Adrenal gland (tissue), 12 donors: ENCODE results near the gene CES5A. TPM values are rescaled to one million over a fixed set of nuclear protein-coding genes. Genes with fewer than 3 reads are reported as not detected.
"Not testable (repeated sequence)": the region's sequence is repeated elsewhere in the genome, so short reads cannot be mapped to it uniquely, and the experiment has no call there.

Source experiments
- DNase-seq, 7 donors: peaks; one replicate each; pipeline ENCODE4 v3.0.0-alpha.2; 2019 to 2020
- H3K27ac ChIP-seq, 5 donors: fragments of 200-600 bp; sonication (generic) in 4 of 5; 1 replicate in 3 of 5; 2 replicates in 2 of 5; pipeline versions ENCODE4 v1.5.1 to v1.8.0; 2016 to 2020; ENCODE audit warnings: mild to moderate bottlenecking in 1 of 5
- H3K27me3 ChIP-seq: fragments of 200-600 bp; 2 replicates; pipeline ENCODE4 v1.8.0; 2021
- H3K36me3 ChIP-seq, 2 donors: fragments of 200-600 bp; replicated peaks in 1 of 2; 1 replicate in 1 of 2; 2 replicates in 1 of 2; pipeline versions ENCODE4 v1.5.1 to v1.8.0; 2018 to 2022
- H3K4me1 ChIP-seq, 2 donors: fragments of 200-600 bp; replicated peaks in 1 of 2; 1 replicate in 1 of 2; 2 replicates in 1 of 2; pipeline versions ENCODE4 v1.5.1 to v1.8.0; 2018 to 2021
- H3K4me3 ChIP-seq, 4 donors: fragments of 200-600 bp; sonication (generic) in 3 of 4; one replicate each; pipeline ENCODE4 v1.5.1; 2016 to 2018
- H3K9me3 ChIP-seq, 3 donors: fragments of 200-600 bp; sonication (generic) in 1 of 3; replicated peaks in 1 of 3; 1 replicate in 2 of 3; 2 replicates in 1 of 3; pipeline versions ENCODE4 v1.5.1 to v1.8.0; 2016 to 2021
- POLR2A ChIP-seq, 2 donors: fragments of 450-650 bp; IDR thresholded peaks; one replicate each; pipeline ENCODE4 v1.6.1; 2017; ENCODE audit warnings: antibody characterized with exemption in 2 of 2, mild to moderate bottlenecking in 2 of 2, moderate library complexity in 1 of 2
- WGBS, 4 donors: extraction: QIAGEN DNeasy Blood & Tissue Kit in 2 of 4; methylation state at CpG; one replicate each; pipeline versions ENCODE4 v1.1.5 to v1.1.7; 2013 to 2017; 5-methylcytosine and 5-hydroxymethylcytosine counted together
- intact Hi-C, 2 donors: fragments of 100-400 bp; cut with DNase I; formaldehyde crosslinking; loops; one replicate each; pipeline versions ENCODE4 v1.14.1 to v1.15.0; 2022 to 2023
- polyA plus RNA-seq, 3 donors: library from polyadenylated mRNA; stranded (reverse); fragments of 200-250 nt in 2 of 3; fragments of 350-450 nt in 1 of 3; fragmentation: Illumina TruSeq in 1 of 3; extraction: RNeasy Lipid Tissue Mini Kit (QIAGEN cat#74804) in 1 of 3; gene quantifications; one replicate each; pipeline ENCODE4 v1.2.3, GENCODE V29; 2013 to 2014
- total RNA-seq, 9 donors: library from RNA; depleted of rRNA in 4 of 9; stranded (reverse); fragments of >200 nt in 4 of 9; fragments of 120-200 nt in 1 of 9; fragmentation: NEBNext Ultra II Directional in 1 of 9; extraction: Animal tissue kit (Norgen Biotek cat#: 25700) in 1 of 9; gene quantifications; one replicate each; pipeline versions ENCODE4 v1.1.0 to v1.2.4, GENCODE V29; 2013 to 2023
- TF ChIP-seq, protein P1 (sequence below), 6 experiments: fragments of 450-650 bp in 4 of 6; fragments of 200-600 bp in 2 of 6; sonication (generic) in 1 of 6; IDR thresholded peaks; 1 replicate in 5 of 6; 2 replicates in 1 of 6; pipeline versions ENCODE4 v1.5.1 to v1.8.0; 2016 to 2021; ENCODE audit warnings: antibody characterized with exemption in 6 of 6, mild to moderate bottlenecking in 2 of 6, moderate library complexity in 1 of 6
- donor health status: healthy with polysubstance abuse.
- donor health status: Bipolar disorder and iron deficiency.
- donor health status: DM: yes; HTN: yes; CAD: no.
- donor health status: DM: no; HTN: no; CAD: no.
- donor health status: DM: no; HTN: no; CAD: no.
- donor health status: DM: yes; HTN: yes; CAD: no.

CES5A gene
- total and polyA plus RNA-seq, 12 donors: 0.07 to 0.67 (median 0.43) TPM; not detected in 8

DNA sequence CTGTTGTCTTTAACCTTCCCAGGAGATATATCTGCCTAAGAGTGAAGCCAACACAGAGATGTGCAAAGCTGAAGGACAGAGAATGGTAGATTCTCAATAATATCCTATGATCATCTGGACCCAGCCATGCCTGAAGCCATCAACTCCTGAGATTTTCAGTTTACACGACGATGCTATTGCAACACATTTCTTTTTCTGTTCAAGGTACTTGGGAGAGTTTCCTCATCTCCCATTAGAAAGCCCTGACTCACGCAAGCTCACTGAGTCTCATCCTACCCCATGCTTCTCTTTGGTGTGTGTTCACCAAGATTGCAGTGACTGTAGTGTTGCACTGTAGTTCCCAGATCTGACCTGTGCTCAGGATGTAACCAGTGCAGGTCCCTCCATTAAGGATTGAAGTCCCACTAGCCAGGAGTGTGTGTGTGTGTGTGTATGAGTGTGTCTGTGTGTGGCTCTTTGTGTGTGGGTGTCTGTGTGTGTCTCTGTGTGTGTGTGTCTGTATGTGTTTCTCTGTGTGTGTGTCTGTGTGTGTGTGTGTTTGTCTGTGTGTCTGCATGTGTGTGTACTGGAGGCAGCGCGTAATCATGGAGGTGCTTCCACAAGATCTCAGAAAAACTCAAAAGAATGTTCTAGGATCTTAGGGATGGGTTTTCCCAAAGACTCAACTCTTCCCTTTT is 57.8 kb downstream of the CES5A start:
- DNase-seq: peak in 1 of 7 donors; percentile 10
- no peak overlapping the region for H3K27ac ChIP-seq
- TF ChIP-seq, protein P1, sequence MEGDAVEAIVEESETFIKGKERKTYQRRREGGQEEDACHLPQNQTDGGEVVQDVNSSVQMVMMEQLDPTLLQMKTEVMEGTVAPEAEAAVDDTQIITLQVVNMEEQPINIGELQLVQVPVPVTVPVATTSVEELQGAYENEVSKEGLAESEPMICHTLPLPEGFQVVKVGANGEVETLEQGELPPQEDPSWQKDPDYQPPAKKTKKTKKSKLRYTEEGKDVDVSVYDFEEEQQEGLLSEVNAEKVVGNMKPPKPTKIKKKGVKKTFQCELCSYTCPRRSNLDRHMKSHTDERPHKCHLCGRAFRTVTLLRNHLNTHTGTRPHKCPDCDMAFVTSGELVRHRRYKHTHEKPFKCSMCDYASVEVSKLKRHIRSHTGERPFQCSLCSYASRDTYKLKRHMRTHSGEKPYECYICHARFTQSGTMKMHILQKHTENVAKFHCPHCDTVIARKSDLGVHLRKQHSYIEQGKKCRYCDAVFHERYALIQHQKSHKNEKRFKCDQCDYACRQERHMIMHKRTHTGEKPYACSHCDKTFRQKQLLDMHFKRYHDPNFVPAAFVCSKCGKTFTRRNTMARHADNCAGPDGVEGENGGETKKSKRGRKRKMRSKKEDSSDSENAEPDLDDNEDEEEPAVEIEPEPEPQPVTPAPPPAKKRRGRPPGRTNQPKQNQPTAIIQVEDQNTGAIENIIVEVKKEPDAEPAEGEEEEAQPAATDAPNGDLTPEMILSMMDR (IDR thresholded peaks at IDR 0.05): no peak
- TF ChIP-seq POLR2A (IDR thresholded peaks at IDR 0.05): no peak
- H3K9me3 ChIP-seq: no peaks in the 10 kb centered on the region
- no peaks in the 10 kb centered on the region for H3K4me1 ChIP-seq
- intact Hi-C loops: loop anchor here in 1 of 2 donors (10.0 kb wide), 1 partner anchor 73 kb away; no protein-coding TSS in a partner anchor
- no peaks in the 10 kb centered on the region for H3K27me3 ChIP-seq
- 76 to 84% (median 81%) methylated on average over 5 of the region's 5 CpGs for WGBS, 4 donors
- no peak overlapping the region for H3K4me3 ChIP-seq
- H3K36me3 ChIP-seq: no peaks in the 10 kb centered on the region

DNA sequence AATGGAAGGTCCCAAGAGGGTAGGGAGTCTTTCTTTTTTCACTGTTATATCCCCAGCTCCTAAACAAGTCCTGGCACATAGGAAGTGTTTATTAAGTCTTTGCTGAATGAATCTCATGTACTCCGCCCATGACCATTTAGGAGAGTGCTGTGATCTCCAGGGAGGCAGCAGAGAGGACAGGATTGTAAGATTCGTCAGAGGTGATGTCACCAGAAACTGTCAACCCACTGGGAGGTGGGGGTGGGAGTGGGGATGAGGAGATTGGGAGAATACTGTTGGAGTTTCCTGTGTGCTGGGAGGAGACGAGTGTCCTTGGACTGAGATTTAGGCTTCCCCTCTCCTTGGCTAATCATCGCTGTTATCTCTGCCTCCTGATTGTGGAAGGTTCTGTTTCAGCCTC is 59.0 kb downstream of the CES5A start:
- WGBS, 4 donors: 43 to 64% (median 47%) methylated on average over 3 to 4 of the region's 4 CpGs
- not testable (repeated sequence) for H3K9me3 ChIP-seq, H3K36me3 ChIP-seq, H3K27me3 ChIP-seq, DNase-seq, H3K27ac ChIP-seq, H3K4me1 ChIP-seq, H3K4me3 ChIP-seq
- intact Hi-C loops: loop anchor here in 1 of 2 donors (10.0 kb wide), 1 partner anchor 71 kb away; no protein-coding TSS in a partner anchor

DNA sequence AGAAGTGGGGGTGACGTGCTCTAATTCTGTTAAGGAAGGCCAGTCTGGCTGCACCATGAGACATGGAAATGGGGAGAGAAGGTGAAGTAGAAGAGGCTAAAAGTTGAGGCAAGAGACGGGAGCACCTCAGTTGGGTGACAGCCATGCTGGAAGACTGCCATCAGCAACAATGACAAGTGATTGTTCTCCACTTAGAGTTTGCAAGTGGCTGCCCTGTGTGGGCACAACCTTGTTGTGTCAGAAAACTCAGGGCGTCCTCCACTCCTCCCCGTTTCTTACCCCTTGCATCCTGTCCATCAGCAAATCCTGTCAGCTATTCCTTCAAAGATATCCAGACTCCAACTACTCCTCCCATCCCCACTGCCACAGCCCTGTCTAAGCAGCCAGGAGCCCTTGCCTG is 59.9 kb downstream of the CES5A start:
- intact Hi-C loops: loop anchor here in 1 of 2 donors (10.0 kb wide), 1 partner anchor 71 kb away; no protein-coding TSS in a partner anchor
- TF ChIP-seq POLR2A (IDR thresholded peaks at IDR 0.05): no peak
- TF ChIP-seq, protein P1 (IDR thresholded peaks at IDR 0.05): no peak
- Histone ChIP-seq H3K27me3 (no peaks in the 10 kb centered on the region), H3K36me3 (no peaks in the 10 kb centered on the region), H3K9me3 (no peaks in the 10 kb centered on the region), H3K27ac (no peak overlapping the region), H3K4me3 (no peak overlapping the region), H3K4me1 (no peaks in the 10 kb centered on the region)
- peak in 1 of 7 donors; percentile 17 for DNase-seq
- 60 to 74% (median 63%) methylated on average over 3 to 4 of the region's 4 CpGs for WGBS, 4 donors

DNA sequence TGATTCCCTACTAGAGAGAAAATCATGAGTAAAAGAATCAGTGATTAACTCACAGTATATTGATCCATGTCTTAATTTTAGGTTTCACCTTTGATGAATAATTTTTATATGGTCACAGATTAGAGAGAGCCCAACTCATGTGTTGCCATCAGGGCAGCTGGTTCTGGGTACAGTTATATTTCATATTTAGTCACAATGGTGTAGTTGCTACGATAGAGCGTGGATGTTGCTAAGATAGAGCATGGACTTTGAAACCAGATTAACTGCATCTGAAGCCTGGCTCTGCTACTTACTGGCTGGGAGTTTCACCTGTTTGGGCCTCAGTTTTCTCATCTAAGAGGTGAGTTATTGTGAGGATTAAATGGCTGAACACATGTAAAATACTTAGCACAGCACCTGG is 61.0 kb downstream of the CES5A start:
- WGBS, 4 donors: 36 to 75% (median 52%) methylated on average over 2 of the region's 2 CpGs
- H3K36me3 ChIP-seq, H3K27me3 ChIP-seq, H3K27ac ChIP-seq, H3K9me3 ChIP-seq, H3K4me3 ChIP-seq, H3K4me1 ChIP-seq, DNase-seq: not testable (repeated sequence)
- intact Hi-C loops: loop anchor here in 1 of 2 donors (10.0 kb wide), 1 partner anchor 69 kb away; no protein-coding TSS in a partner anchor

DNA sequence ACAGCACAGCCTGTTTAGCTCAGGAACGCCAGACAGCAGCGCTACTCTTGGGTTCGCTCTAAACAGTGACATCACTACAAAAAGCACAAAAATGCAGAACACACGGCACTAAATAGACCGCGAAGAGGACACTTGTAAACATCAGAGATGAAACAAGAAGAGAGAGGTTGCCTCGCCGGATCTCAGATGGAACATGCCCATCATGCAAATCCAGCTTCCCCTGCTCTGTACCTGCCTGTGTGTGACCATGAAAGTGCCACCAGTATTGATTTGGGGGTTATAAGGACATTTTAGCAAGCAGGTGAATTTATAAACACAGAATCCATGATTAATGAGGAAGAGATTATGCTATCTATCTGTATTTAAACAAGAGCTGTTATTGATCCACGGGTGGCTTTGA is 61.4 kb downstream of the CES5A start:
- intact Hi-C loops: loop anchor here in 1 of 2 donors (10.0 kb wide), 1 partner anchor 69 kb away; no protein-coding TSS in a partner anchor
- H3K36me3 ChIP-seq, H3K4me1 ChIP-seq, H3K4me3 ChIP-seq, H3K27me3 ChIP-seq, H3K27ac ChIP-seq, H3K9me3 ChIP-seq: not testable (repeated sequence)
- WGBS, 4 donors: 76 to 84% (median 82%) methylated on average over 3 to 8 of the region's 9 CpGs
- DNase-seq: peak in 1 of 7 donors; percentile 2

DNA sequence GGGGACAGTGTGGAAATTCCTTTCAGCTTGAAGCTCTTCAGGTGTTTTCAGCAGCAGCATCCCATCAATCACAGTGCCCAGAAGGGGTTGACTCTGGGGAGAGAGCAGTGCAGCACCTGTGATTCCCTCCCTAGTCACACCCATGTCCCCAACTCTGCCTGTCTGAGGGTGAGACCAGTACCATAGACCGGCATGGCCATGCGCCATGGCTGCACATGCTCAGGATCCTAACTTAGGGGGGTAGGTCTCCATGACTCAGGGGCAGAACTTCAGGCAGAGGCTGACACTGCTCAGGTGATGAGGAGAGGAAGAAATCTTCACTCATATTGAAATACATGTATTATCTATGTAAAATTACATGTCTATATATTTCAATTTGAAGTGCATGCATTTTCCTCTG is 62.2 kb downstream of the CES5A start:
- Histone ChIP-seq H3K27ac (no peak overlapping the region), H3K9me3 (no peaks in the 10 kb centered on the region), H3K4me3 (no peak overlapping the region), H3K36me3 (no peaks in the 10 kb centered on the region), H3K27me3 (no peaks in the 10 kb centered on the region), H3K4me1 (no peaks in the 10 kb centered on the region)
- intact Hi-C loops: loop anchor here in 1 of 2 donors (10.0 kb wide), 1 partner anchor 68 kb away; no protein-coding TSS in a partner anchor
- TF ChIP-seq POLR2A (IDR thresholded peaks at IDR 0.05): no peak
- TF ChIP-seq, protein P1 (IDR thresholded peaks at IDR 0.05): no peak
- 50 to 78% (median 63%) methylated on average over 2 of the region's 2 CpGs for WGBS, 4 donors
- DNase-seq: peak in 1 of 7 donors; percentile 9
